ENCODE data around the gene PIAS4.
"Not testable (repeated sequence)": the region's sequence is repeated elsewhere in the genome, so short reads cannot be mapped to it uniquely, and the experiment has no call there.

PIAS4 gene

DNA sequence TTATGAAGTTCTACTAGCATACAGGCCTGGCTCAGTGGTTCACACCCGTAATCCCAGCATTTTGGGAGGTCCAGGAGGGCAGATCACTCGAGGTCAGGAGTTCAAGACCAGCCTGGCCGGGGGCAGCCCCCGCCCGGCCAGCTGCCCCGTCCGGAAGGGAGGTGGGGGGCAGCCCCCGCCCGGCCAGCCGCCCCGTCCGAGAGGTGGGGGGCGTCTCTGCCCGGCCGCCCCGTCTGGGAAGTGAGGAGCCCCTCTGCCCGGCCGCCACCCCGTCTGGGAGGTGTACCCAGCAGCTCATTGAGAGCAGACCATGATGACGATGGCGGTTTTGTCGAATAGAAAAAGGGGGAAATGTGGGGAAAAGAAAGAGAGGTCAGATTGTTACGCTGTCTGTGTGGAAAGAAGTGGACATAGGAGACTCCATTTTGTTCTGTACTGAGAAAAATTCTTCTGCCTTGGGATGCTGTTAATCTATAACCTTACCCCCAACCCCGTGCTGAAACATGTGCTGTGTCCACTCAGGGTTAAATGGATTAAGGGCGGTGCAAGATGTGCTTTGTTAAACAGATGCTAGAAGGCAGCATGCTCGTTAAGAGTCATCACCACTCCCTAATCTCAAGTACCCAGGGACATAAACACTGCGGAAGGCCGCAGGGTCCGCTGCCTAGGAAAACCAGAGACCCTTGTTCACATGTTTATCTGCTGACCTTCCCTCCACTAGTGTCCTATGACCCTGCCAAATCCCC is 8.7 kb upstream of the PIAS4 start:
- DNase-seq (ENCODE audit: low spot score) = not testable (repeated sequence)

GRCh38 chr19:4000798-4001197 is 6.7 kb upstream of the PIAS4 start:
- not testable (repeated sequence) for DNase-seq (ENCODE audit: low spot score)

DNA sequence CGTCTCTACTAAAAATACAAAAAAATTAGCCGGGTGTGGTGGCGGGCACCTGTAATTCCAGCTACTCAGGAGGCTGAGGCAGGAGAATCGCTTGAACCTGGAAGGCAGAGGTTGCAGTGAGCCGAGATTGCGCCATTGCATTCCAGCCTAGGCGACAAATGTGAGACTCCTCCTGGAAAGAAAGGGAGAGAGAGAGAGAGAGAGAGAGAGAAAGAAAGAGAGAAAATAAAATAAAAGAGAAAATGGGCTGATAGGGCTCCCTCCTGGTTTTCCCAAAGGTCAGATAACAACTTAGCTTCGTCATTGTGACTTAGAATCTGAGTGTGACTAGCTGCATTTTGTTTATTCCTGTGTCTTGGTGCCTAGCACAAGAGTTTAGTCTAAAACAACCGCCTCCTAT is 2.1 kb upstream of the PIAS4 start:
- not testable (repeated sequence) for DNase-seq (ENCODE audit: low spot score)

GRCh38 chr19:4007836-4008539 is 452 bp downstream of the PIAS4 start:
- DNase-seq (ENCODE audit: low spot score) = no peak

DNA sequence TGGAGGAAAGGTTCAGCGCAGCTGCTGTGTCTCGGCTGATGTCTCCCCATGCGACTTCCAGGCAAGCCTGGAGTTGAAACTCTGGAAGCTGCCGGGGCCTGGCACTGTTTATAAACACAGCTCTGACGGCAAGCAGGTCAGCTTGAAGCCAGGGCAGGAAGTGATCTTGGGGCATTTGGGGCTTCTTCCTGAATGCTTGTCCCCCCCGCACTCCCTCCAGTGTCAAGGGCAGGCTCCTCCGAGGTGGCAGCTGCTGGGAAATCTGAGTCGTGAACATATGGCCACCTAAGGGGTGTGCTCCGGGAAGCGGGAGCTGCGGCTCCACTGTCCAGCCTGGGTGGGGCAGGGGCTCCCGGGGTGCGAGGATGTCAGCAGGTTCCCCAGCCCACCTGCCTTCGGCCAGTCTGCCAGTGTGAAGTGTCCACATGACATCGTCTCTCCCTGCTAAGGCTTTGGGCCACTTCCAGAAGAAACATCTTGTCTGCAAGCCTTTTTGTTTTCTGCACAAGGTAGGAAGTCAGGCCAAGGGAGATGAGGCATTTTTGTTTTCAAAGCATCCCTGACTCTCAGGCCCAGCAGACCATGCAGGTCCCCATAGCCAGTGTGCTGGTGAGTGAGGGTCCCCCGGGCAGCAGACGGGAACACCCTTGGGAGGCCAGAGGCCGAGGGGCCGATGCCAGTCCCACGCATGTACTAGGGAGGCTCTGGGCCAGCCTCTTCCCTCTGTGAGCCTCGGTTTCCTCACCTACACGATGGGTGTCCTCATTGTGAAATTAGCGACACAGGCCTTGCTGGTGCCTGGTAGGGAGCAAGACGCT is 2.7 kb downstream of the PIAS4 start:
- DNase-seq (ENCODE audit: low spot score) = no peak

DNA sequence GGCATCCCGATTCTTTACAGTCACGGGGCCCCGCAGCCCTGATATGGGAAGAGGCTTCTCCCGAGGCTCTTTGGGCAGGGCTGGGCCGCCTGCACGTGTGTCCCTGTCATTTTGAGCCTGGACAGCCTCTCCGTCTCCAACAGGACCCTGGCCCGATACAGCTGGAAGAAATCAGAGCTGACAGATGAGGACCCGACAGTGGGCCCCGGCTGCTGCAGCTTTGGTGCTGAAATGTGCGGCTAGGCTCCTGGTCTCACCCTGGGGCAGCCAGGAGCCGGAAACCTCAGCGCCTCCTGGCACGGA is 3.2 kb downstream of the PIAS4 start:
- DNase-seq (ENCODE audit: low spot score) = no peak

DNA sequence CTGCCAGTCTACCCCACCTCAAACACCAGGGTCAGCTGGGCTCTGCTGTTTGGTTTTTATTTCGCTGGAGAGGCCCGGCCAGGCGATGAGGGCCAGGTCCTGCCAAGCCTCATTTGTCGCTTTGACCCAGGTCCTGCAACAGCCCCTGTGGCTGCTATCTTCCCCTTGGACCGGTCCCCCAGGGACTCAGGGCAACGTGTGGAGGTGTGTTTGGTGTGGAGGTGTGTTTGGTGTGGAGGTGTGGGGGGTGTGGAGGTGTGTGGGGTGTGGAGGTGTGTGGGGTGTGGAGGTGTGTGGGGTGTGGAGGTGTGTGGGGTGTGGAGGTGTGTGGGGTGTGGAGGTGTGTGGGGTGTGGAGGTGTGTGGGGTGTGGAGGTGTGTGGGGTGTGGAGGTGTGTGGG is 3.9 kb downstream of the PIAS4 start:
- DNase-seq (ENCODE audit: low spot score) = not testable (repeated sequence)

DNA sequence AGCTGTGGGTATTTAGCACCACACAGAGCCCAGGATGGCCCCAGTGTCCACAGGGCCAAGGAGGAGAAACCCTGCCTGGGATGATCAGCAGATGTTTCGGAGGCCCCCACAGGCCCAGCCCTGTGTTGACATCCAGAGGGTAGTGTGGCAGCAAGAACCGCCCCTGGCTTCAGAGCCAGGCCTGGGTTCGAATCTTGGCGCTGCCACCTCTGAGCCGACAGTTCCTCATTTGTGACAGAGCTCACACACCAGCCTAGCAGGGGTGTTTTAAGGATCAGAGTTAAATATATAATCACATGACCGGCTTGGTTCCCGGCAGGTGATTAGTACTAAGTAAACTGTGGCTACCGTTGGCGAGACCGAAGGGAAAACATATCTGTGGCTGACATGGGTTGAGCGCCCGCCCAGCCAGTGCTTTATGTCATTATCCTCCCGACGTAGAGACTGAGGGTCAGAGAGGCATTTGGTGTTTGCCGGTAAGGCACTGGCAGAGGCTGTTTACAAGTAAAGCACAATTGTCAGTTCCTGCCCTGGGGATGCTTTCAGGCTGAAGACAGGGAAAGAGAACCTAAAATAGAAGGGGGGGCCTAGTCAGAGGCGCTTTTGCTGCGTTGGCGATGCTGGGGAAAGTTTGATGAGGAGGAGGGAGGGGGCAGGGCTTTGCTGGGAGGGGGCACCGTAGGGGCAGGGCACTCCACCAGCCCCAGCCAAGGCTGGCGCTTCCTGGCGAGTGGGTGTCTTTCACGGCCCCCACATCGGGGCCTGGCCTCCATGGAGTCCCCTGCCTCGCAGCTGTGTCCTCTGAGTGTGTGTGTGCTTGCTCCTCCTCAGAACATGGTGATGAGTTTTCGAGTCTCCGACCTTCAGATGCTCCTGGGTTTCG is 4.8 kb downstream of the PIAS4 start:
- DNase-seq (ENCODE audit: low spot score) = no peak

DNA sequence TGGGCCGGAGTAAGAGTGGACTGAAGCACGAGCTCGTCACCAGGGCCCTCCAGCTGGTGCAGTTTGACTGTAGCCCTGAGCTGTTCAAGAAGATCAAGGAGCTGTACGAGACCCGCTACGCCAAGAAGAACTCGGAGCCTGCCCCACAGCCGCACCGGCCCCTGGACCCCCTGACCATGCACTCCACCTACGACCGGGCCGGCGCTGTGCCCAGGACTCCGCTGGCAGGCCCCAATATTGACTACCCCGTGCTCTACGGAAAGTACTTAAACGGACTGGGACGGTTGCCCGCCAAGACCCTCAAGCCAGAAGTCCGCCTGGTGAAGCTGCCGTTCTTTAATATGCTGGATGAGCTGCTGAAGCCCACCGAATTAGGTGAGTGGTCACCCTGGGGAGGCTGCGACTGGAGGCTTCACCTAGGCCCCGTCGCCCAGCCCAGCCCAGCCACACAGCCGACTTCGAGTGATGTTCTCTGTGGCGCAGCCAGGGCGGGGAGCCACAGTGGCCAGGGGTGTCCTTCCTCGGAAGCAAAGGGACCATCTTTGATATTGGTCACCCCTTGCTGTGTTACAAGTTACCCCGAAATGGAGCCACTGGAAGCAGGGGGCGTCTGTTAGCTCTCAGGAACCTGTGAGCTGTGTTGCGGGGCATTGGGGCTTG is 5.6 kb downstream of the PIAS4 start:
- DNase-seq (ENCODE audit: low spot score) = no peak

DNA sequence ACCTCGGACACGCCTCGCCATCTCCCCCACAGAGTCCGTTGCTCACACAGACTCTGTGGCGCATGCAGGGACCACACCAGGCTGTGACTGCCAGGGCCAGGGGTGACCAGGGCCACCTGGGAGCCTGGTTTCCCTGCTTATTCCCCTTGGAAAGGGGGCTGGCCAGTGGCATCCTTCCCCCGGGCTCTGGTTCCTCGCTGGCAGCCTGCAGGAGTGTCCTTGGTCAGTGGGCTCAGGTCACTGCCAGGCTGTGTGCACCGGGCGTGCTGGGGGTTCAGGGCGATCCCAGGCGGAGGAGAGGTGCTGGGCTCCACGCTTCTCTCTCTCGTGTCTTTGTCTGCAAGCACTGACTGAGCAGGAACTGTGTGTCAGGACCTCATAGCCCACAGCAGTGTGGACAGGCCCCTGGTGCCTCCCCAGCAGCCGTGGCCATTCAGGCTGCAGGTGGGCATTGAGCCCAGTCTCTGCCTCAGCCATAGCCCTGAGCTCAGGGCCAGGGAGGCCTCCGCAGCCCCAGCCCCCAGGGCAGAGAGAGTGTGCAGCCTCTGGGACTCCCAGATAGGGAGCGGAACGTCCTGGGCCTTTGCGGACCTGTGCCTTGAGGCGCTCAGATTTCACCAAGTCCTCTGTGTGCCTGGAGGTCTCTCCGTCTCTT is 6.5 kb downstream of the PIAS4 start:
- DNase-seq (ENCODE audit: low spot score) = no peak

GRCh38 chr19:4014541-4015491 is 7.3 kb downstream of the PIAS4 start:
- no peak for DNase-seq (ENCODE audit: low spot score)

- DNase-seq (ENCODE audit: low spot score) = no peak
Observed at GRCh38 chr19:4015705-4016402, 8.3 kb downstream of the PIAS4 start.

GRCh38 chr19:4016486-4016885 is 8.9 kb downstream of the PIAS4 start:
- DNase-seq (ENCODE audit: low spot score) = no peak

GRCh38 chr19:4016903-4017638 is 9.5 kb downstream of the PIAS4 start:
- no peak for DNase-seq (ENCODE audit: low spot score)

DNA sequence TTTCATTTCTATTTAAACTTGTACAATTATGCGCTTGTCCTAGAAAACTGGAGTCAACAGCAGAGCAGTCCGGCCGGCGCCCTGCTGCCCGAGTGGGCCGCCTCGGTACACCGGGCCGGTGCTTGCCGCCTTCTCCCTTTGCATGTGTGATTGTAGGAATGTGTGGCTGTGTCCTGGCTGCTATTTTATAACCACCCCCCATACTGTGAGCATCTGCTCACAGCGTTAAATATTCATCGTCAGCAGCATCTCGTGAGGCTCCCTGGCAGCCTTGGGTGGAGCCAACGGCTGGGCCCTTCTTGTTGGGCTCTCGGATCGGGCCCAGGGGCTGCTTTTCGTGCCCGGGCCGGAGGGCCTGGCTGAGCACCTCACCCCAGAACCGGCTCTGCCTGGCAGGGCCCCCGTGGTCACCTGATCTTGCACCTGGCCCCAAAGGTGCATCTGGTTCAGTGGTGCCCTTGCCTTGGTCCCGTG is 10.6 kb downstream of the PIAS4 start:
- DNase-seq (ENCODE audit: low spot score) = no peak

DNA sequence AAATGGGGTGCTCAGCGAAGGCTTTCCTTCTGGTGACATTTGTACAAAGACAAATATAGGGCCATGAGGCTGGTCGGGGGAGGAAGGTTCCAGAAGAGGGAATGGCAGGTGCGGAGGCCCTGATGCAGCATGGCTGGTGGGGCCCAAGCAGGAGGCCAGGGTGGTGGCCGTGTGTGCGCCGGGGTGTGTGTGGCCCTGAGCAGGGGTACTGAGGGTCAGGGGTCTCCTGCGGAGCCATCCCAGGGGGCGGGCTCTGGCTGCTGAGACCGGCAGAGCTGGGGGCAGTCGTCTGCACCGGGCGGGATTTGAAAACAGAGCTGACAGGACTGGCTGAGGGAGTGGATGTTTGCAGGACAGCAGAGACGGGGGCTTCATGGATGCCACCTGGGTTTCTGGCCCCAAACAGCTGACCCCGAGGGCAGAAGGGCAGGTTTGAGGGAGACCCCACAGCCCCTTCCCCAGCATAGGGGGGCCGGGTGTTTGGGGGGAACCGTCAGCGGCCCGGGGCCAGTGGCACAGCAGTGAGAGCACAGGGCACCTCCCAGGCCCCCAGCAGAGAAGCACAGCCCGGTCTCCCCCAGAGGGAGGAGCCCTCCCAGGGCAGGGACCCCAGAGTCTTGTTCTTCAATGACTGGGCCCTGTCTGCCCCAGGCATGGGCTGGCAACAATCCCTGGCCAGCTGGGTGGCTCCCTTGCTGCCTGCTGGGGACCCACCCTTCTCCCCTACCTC is 11.4 kb downstream of the PIAS4 start:
- DNase-seq (ENCODE audit: low spot score) = no peak

- no peak for DNase-seq (ENCODE audit: low spot score)
Observed at GRCh38 chr19:4019578-4019977, 12.0 kb downstream of the PIAS4 start.
